Stomach (tissue), 4 donors: Measurements from ENCODE around the gene ULK4.

Experiments used
- CTCF ChIP-seq, 7 experiments: fragments of 450-650 bp in 4 of 7; fragments of 200-600 bp in 3 of 7; sonication (generic) in 3 of 7; IDR thresholded peaks; one replicate each; pipeline ENCODE4 v1.5.1; 2016 to 2019; ENCODE audit warnings: antibody characterized with exemption in 7 of 7, control low read depth in 2 of 7, mild to moderate bottlenecking in 1 of 7
- EP300 ChIP-seq: sonication (generic); formaldehyde crosslinking; IDR thresholded peaks from one replicate; pipeline ENCODE4 v1.6.1; 2017; ENCODE audit warnings: antibody characterized with exemption
- POLR2A ChIP-seq, 4 donors: fragments of 450-650 bp; IDR thresholded peaks; one replicate each; pipeline ENCODE4 v1.6.1; 2016; ENCODE audit warnings: antibody characterized with exemption in 4 of 4, control low read depth in 2 of 4, mild to moderate bottlenecking in 1 of 4, moderate library complexity in 1 of 4
- POLR2AphosphoS5 ChIP-seq, 3 donors: sonication (generic); formaldehyde crosslinking; IDR thresholded peaks; one replicate each; pipeline ENCODE4 v1.6.1; 2016; ENCODE audit warnings: antibody characterized with exemption in 3 of 3

DNA sequence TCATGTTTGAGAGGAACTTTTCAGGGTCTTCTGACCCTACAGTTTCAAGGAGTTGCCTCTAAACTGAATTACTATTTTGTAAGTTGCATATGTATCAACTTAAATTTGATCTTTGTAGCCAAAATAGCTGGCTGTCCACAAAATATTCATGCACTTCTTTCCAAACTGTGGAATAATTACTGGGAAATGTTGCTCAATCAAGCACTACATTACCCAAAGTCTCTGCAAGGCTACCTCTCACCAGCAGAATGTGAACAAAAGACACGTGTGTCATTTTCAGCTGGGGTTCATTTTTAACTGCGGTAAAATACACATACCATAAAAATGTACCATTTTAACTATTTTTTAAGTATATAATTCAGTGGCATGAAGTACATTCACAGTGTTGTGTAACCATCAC is 442.2 kb downstream of the ULK4 start:
- TF ChIP-seq CTCF (IDR thresholded peaks at IDR 0.05): no peak
- no peak for TF ChIP-seq POLR2A (IDR thresholded peaks at IDR 0.05)
- no peak for TF ChIP-seq POLR2AphosphoS5 (IDR thresholded peaks at IDR 0.05)
- no peak for TF ChIP-seq EP300
